Measurements from ENCODE around the gene ADM.
"Not testable (repeated sequence)": the region's sequence is repeated elsewhere in the genome, so short reads cannot be mapped to it uniquely, and the experiment has no call there.

The ADM gene, protein sequence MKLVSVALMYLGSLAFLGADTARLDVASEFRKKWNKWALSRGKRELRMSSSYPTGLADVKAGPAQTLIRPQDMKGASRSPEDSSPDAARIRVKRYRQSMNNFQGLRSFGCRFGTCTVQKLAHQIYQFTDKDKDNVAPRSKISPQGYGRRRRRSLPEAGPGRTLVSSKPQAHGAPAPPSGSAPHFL

DNA sequence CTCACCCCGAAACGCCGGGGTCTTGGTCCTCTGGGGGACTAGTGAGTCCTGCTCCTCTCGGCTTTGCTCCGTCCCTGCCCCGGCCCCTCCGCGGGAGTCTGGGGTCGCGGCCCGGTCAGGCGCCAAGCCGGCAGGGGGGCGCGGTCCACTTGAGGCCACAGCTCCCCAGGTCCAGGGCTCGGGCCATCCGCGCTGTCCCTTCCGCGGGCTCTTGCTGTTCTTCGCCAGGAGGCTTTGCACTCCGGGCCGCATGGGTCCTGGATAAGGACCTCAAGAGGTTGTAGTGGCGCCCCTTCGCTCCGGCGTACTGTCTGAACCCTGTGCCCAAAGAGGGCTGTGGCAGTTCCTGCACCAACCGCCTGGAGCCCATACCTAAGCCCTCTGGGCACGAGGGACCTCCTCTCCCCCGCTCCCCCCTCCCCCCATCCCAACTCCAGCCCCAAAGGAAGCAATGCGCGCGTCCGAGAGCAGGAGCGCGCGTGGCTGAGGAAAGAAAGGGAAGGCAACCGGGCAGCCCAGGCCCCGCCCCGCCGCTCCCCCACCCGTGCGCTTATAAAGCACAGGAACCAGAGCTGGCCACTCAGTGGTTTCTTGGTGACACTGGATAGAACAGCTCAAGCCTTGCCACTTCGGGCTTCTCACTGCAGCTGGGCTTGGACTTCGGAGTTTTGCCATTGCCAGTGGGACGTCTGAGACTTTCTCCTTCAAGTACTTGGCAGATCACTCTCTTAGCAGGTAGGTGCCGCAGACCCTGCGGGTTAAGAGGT lies at the start of gene ADM:
Gene ADM (plus strand): TSS at position 579 of the 767 bp plus-strand sequence. CDS start 628 bp downstream, outside the sequence.
- Histone ChIP-seq H3K36me3 (ENCODE audit: insufficient read depth, low read length) (no peaks in the 10 kb centered on the region), H3K9ac (ENCODE audit: insufficient read length) (peak within 1 kb of the TSS; percentile 52), H3K27ac (no peak within 1 kb of the TSS), H3K4me3 (peak within 1 kb of the TSS; percentile 92), H3K9me3 (ENCODE audit: low read depth, low read length) (no peaks in the 10 kb centered on the region)
- no peak for DNase-seq (ENCODE audit: low read depth, low spot score)
- peak; percentile 70 for TF ChIP-seq POLR2AphosphoS5 (IDR thresholded peaks at IDR 0.05; ENCODE audit: borderline replicate concordance, low read depth, low read length)
- no peak for TF ChIP-seq EZH2 (IDR thresholded peaks at IDR 0.05)

DNA sequence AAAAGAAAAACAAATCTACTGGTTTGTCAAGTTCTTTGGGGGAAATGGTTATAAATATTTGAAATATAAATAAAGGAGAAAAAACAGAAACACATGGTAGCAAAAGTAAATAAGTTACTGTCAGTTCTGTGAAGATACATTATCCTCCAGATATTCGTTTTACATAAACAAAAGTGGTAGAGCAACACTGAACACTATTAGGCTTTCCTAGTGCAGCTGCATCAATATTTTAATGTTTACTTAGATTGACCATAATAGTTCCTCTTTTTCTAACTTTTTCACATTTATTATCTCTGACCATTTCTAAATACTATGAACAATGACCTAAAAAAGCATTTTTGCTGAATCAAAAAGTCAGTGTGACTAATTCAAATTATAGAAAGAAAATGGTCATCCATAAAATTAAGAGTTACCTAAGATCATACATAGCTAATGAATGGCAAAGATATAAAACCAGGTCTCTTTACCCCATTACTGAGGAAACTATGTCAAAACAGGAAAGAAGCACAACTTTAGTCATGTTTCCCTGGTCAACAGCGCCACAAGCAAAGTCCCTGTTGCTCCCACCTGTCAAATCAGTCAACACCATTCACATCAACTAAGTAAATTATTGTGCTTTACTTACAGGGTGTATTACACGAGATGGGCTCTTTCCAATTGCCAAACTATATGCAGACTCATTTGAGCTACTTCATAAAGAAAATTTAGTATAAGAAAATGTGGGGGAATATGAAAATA lies 49.3 kb upstream of the ADM start:
- no peaks in the 10 kb centered on the region for H3K9me3 ChIP-seq (ENCODE audit: low read depth, low read length)
- no peak for DNase-seq (ENCODE audit: low read depth, low spot score)
- no peak overlapping the region for H3K9ac ChIP-seq (ENCODE audit: insufficient read length)
- H3K4me3 ChIP-seq = no peak overlapping the region
- H3K36me3 ChIP-seq (ENCODE audit: insufficient read depth, low read length) = no peaks in the 10 kb centered on the region
- H3K27ac ChIP-seq = no peak overlapping the region
- TF ChIP-seq POLR2AphosphoS5 (IDR thresholded peaks at IDR 0.05; ENCODE audit: borderline replicate concordance, low read depth, low read length) = no peak
- TF ChIP-seq EZH2 (IDR thresholded peaks at IDR 0.05) = no peak
- TF ChIP-seq FOXP2 (optimal IDR thresholded peaks at IDR 0.05; ENCODE audit: control extremely low read depth, extremely low read length, insufficient read depth) = no peak

DNA sequence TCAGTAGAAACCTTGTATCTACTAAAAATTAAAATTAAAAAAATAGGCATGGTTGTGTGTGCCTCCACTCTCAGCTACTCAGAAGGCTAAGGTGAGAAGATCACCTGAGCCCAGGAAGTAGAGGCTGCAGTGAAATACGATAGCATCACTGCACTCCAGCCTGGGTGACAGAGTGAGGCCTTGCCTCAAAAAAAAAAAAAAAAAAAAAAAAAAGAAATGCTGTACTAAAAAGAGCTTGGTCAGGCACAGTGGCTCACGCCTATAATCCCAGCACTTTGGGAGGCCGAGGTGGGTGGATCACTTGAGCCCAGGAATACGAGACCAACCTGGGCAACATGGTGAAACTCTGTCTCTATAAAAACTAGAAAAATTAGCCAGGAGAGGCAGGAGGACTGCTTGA lies 47.4 kb upstream of the ADM start:
- Histone ChIP-seq H3K36me3 (ENCODE audit: insufficient read depth, low read length) (no peaks in the 10 kb centered on the region), H3K4me3 (no peak overlapping the region), H3K27ac (no peak overlapping the region), H3K9ac (ENCODE audit: insufficient read length) (no peak overlapping the region), H3K9me3 (ENCODE audit: low read depth, low read length) (no peaks in the 10 kb centered on the region)
- TF ChIP-seq FOXP2 (optimal IDR thresholded peaks at IDR 0.05; ENCODE audit: control extremely low read depth, extremely low read length, insufficient read depth) (no peak), EZH2 (IDR thresholded peaks at IDR 0.05) (no peak), POLR2AphosphoS5 (IDR thresholded peaks at IDR 0.05; ENCODE audit: borderline replicate concordance, low read depth, low read length) (no peak)
- DNase-seq (ENCODE audit: low read depth, low spot score) = no peak

DNA sequence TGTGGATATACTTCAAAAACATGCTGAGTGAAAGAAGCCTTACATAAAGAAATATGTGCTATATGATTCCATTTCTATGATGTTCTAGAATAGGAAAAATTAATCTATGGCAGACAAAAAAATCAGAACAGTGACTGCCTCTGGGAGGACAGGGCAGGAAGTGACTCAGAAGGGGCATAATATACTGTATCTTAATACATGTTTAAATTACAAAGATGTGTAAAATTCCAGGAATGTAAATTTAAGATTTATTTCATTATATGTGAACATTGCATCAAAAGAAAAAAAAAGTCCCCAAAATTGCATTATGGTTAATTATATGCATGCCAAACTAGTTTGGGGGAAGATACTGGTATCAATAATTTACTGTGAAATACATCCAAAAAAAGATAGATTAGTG lies 43.1 kb upstream of the ADM start:
- DNase-seq (ENCODE audit: low read depth, low spot score) = no peak
- no peak overlapping the region for H3K4me3 ChIP-seq
- no peak overlapping the region for H3K9ac ChIP-seq (ENCODE audit: insufficient read length)
- no peaks in the 10 kb centered on the region for H3K9me3 ChIP-seq (ENCODE audit: low read depth, low read length)
- no peak for TF ChIP-seq EZH2 (IDR thresholded peaks at IDR 0.05)
- no peak for TF ChIP-seq POLR2AphosphoS5 (IDR thresholded peaks at IDR 0.05; ENCODE audit: borderline replicate concordance, low read depth, low read length)
- TF ChIP-seq FOXP2 (optimal IDR thresholded peaks at IDR 0.05; ENCODE audit: control extremely low read depth, extremely low read length, insufficient read depth) = no peak
- peak overlapping the region; percentile 63; the same call in 1 of the 2 replicates for H3K27ac ChIP-seq
- no peaks in the 10 kb centered on the region for H3K36me3 ChIP-seq (ENCODE audit: insufficient read depth, low read length)

DNA sequence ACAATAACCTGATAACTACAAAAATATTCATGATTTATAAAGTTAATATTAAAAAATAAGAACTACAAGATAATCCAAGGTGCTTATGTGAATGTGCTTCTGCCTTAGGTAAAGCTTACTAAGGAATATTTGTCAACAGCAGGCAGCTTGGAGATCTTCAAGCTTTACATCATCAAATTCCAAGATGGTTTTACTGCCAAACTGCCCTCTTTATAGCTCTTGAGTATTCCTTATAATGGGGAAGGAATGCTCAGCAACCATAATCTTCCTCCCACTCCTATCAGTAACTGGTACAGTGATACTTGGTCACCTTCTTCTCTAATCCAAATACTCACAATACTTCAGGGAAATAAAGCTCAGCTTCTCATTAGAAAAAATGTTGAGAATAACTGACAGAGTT lies 40.9 kb upstream of the ADM start:
- no peaks in the 10 kb centered on the region for H3K36me3 ChIP-seq (ENCODE audit: insufficient read depth, low read length)
- TF ChIP-seq EZH2 (IDR thresholded peaks at IDR 0.05) (no peak), POLR2AphosphoS5 (IDR thresholded peaks at IDR 0.05; ENCODE audit: borderline replicate concordance, low read depth, low read length) (no peak), FOXP2 (optimal IDR thresholded peaks at IDR 0.05; ENCODE audit: control extremely low read depth, extremely low read length, insufficient read depth) (no peak)
- no peak overlapping the region for H3K9ac ChIP-seq (ENCODE audit: insufficient read length)
- no peak overlapping the region for H3K4me3 ChIP-seq
- DNase-seq (ENCODE audit: low read depth, low spot score) = no peak
- no peaks in the 10 kb centered on the region for H3K9me3 ChIP-seq (ENCODE audit: low read depth, low read length)
- no peak overlapping the region; the same call in 1 of the 2 replicates for H3K27ac ChIP-seq

DNA sequence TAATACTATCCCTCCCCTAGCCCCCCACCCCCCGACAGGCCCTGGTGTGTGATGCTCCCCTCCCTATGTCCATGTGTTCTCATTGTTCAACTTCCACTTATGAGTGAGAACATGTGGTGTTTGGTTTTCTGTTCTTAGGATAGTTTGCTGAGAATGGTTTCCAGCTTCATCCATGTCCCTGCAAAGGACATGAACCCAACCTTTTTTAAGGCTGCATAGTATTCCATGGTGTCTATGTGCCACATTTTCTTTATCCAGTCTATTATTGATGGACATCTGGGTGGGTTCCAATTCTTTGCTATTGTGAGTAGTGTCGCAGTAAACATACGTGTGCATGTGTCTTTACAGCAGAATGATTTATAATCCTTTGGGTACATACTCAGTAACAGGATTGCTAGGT lies 40.2 kb upstream of the ADM start:
- DNase-seq (ENCODE audit: low read depth, low spot score); H3K9me3 ChIP-seq (ENCODE audit: low read depth, low read length); H3K36me3 ChIP-seq (ENCODE audit: insufficient read depth, low read length); H3K4me3 ChIP-seq; H3K27ac ChIP-seq; H3K9ac ChIP-seq (ENCODE audit: insufficient read length): not testable (repeated sequence)

DNA sequence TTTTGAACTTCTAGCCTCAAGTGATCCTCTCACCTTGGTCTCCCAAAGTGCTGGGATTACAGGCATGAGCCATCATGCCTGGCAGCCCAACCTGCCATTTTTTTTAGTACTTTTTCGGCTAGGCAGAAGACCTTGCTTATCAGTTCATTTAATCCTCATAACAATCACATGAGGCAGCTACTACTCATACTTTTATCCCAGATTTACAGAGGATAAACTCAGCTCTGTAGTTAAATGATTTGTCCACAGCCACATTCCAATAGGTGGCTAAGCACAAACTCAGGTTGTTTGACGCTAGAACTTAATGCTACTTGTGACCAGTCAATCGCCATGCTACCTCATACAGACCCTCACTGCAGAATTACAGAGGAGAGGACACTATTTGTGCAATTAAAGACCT lies 38.9 kb upstream of the ADM start:
- H3K9me3 ChIP-seq (ENCODE audit: low read depth, low read length) = no peaks in the 10 kb centered on the region
- no peak for DNase-seq (ENCODE audit: low read depth, low spot score)
- H3K27ac ChIP-seq = no peak overlapping the region
- no peaks in the 10 kb centered on the region for H3K36me3 ChIP-seq (ENCODE audit: insufficient read depth, low read length)
- H3K9ac ChIP-seq (ENCODE audit: insufficient read length) = no peak overlapping the region
- no peak overlapping the region for H3K4me3 ChIP-seq
- TF ChIP-seq FOXP2 (optimal IDR thresholded peaks at IDR 0.05; ENCODE audit: control extremely low read depth, extremely low read length, insufficient read depth) = no peak
- TF ChIP-seq POLR2AphosphoS5 (IDR thresholded peaks at IDR 0.05; ENCODE audit: borderline replicate concordance, low read depth, low read length) = no peak
- no peak for TF ChIP-seq EZH2 (IDR thresholded peaks at IDR 0.05)

DNA sequence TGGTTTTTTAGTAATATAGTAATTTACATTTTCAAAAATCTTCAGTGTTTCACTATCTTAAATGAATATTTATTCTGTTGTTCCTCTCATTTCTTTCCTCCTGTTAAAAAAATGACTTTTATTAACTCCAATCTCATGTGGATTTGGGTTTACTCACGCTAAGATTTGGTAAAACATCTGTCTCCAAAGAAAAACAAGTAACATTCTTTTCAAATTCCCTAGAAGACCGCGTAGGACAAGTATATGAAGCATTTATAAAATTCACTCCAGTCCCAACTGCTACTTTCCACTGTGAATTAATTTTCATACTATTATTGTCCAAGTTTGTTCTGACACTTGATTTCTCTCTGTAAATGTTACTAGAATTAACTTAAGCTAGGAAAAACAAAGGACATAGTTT lies 37.1 kb upstream of the ADM start:
- no peak for DNase-seq (ENCODE audit: low read depth, low spot score)
- no peaks in the 10 kb centered on the region for H3K36me3 ChIP-seq (ENCODE audit: insufficient read depth, low read length)
- no peak overlapping the region for H3K9ac ChIP-seq (ENCODE audit: insufficient read length)
- no peak overlapping the region for H3K4me3 ChIP-seq
- TF ChIP-seq EZH2 (IDR thresholded peaks at IDR 0.05) = no peak
- no peak for TF ChIP-seq FOXP2 (optimal IDR thresholded peaks at IDR 0.05; ENCODE audit: control extremely low read depth, extremely low read length, insufficient read depth)
- TF ChIP-seq POLR2AphosphoS5 (IDR thresholded peaks at IDR 0.05; ENCODE audit: borderline replicate concordance, low read depth, low read length) = no peak
- H3K9me3 ChIP-seq (ENCODE audit: low read depth, low read length) = no peaks in the 10 kb centered on the region
- H3K27ac ChIP-seq = peak overlapping the region; percentile 26; the same call in 1 of the 2 replicates
